PC-3 (cell line): Measurements from ENCODE around the gene PLP1.

Experiments
- CTCF ChIP-seq: fragments of 300-600 bp; sonication (generic); conservative IDR thresholded peaks from 2 replicates; pipeline ENCODE4 v1.5.1; 2017; ENCODE audit warnings: antibody characterized with exemption, low read depth, mild to moderate bottlenecking, low read length
- EZH2 ChIP-seq: fragments of 300-600 bp; sonication (generic); IDR thresholded peaks from one replicate; pipeline ENCODE4 v1.6.1; 2017; ENCODE audit warnings: antibody characterized with exemption, mild to moderate bottlenecking, low read length; ENCODE audit not compliant: unreplicated experiment
- EZH2phosphoT487 ChIP-seq: fragments of 300-600 bp; sonication (generic); IDR thresholded peaks from 2 replicates; pipeline ENCODE4 v1.6.1; 2018; ENCODE audit warnings: mild to moderate bottlenecking, antibody characterized with exemption, low read length, borderline replicate concordance

GRCh38 chrX:103805860-103806259 lies 29.2 kb downstream of the PLP1 start:
- TF ChIP-seq CTCF (no peak), EZH2phosphoT487 (no peak), EZH2 (no peak)
